Measurements from ENCODE around the gene MTRFR. TPM values are rescaled to one million over a fixed set of nuclear protein-coding genes. Genes with fewer than 3 reads are reported as not detected.
A peak's percentile ranks its signal among the peaks of the same experiment; 100 is the strongest.
"Not testable (repeated sequence)": the region's sequence is repeated elsewhere in the genome, so short reads cannot be mapped to it uniquely, and the experiment has no call there.

The MTRFR gene
- total RNA-seq, 1 donor: 12.8 TPM

GRCh38 chr12:123238330-123238682 is 5.1 kb downstream of the MTRFR start:
- no peak for TF ChIP-seq CTCF (IDR thresholded peaks at IDR 0.05; ENCODE audit: insufficient read depth, low read length)
- no peak for DNase-seq (ENCODE audit: low read depth)

GRCh38 chr12:123238961-123239360 is 5.7 kb downstream of the MTRFR start:
- no peak for TF ChIP-seq CTCF (IDR thresholded peaks at IDR 0.05; ENCODE audit: insufficient read depth, low read length)
- H3K4me3 ChIP-seq (ENCODE audit: low read depth, low read length): no peak overlapping the region
- no peak for DNase-seq (ENCODE audit: low read depth)

More at GRCh38 chr12:123238330-123238682, 5.1 kb downstream of the MTRFR start:
- no peak overlapping the region for H3K4me3 ChIP-seq (ENCODE audit: low read depth, low read length)

- DNase-seq (ENCODE audit: low read depth): peak; percentile 17
- TF ChIP-seq CTCF (IDR thresholded peaks at IDR 0.05; ENCODE audit: insufficient read depth, low read length): no peak
- H3K4me3 ChIP-seq (ENCODE audit: low read depth, low read length): no peak overlapping the region
Observed at GRCh38 chr12:123242116-123242904, 9.1 kb downstream of the MTRFR start.

- TF ChIP-seq CTCF (IDR thresholded peaks at IDR 0.05; ENCODE audit: insufficient read depth, low read length): no peak
- H3K4me3 ChIP-seq (ENCODE audit: low read depth, low read length): no peak overlapping the region
- no peak for DNase-seq (ENCODE audit: low read depth)
Observed at GRCh38 chr12:123243671-123244262, 10.5 kb downstream of the MTRFR start.

GRCh38 chr12:123245678-123246077 is 12.4 kb downstream of the MTRFR start:
- no peak for TF ChIP-seq CTCF (IDR thresholded peaks at IDR 0.05; ENCODE audit: insufficient read depth, low read length)
- no peak overlapping the region for H3K4me3 ChIP-seq (ENCODE audit: low read depth, low read length)
- no peak for DNase-seq (ENCODE audit: low read depth)

- DNase-seq (ENCODE audit: low read depth); H3K4me3 ChIP-seq (ENCODE audit: low read depth, low read length): not testable (repeated sequence)
Observed at GRCh38 chr12:123248129-123248528, 14.9 kb downstream of the MTRFR start.

GRCh38 chr12:123248996-123249741 is 15.9 kb downstream of the MTRFR start:
- H3K4me3 ChIP-seq (ENCODE audit: low read depth, low read length); DNase-seq (ENCODE audit: low read depth): not testable (repeated sequence)
